Embryonic facial prominence (tissue), 1 donor: ENCODE results near the gene NDUFAF4.

Experiments
- DNase-seq: peaks from one replicate; pipeline ENCODE4 v3.0.0-alpha.2; 2016; ENCODE audit errors: extremely low spot score

Gene NDUFAF4

GRCh38 chr6:96897396-96898240 is at the start of gene NDUFAF4:
Gene NDUFAF4, minus strand, starts transcription at chr6:96897891. Its CDS starts 90 bp downstream, at chr6:96897801.
- DNase-seq = peak; percentile 76

GRCh38 chr6:96947055-96947454 is 49.4 kb upstream of the NDUFAF4 start:
- DNase-seq = no peak

GRCh38 chr6:96943555-96944215 is 46.0 kb upstream of the NDUFAF4 start:
- no peak for DNase-seq

- DNase-seq = no peak
These were observed 45.0 kb upstream of the NDUFAF4 start for GRCh38 chr6:96942676-96943075.

- DNase-seq = no peak
These were observed 42.6 kb upstream of the NDUFAF4 start for GRCh38 chr6:96940322-96940721.

- DNase-seq = no peak
These were observed 41.5 kb upstream of the NDUFAF4 start for GRCh38 chr6:96939007-96939805.

- DNase-seq = no peak
These were observed 36.4 kb upstream of the NDUFAF4 start for GRCh38 chr6:96934087-96934486.

GRCh38 chr6:96931198-96931597 is 33.5 kb upstream of the NDUFAF4 start:
- DNase-seq = no peak

- DNase-seq = no peak
These were observed 32.0 kb upstream of the NDUFAF4 start for GRCh38 chr6:96929741-96930140.

- no peak for DNase-seq
These were observed 30.0 kb upstream of the NDUFAF4 start for GRCh38 chr6:96927660-96928059.

- DNase-seq = no peak
These were observed 28.7 kb upstream of the NDUFAF4 start for GRCh38 chr6:96926425-96926824.

- no peak for DNase-seq
These were observed 27.6 kb upstream of the NDUFAF4 start for GRCh38 chr6:96925290-96925687.

GRCh38 chr6:96923871-96924493 is 26.3 kb upstream of the NDUFAF4 start:
- no peak for DNase-seq

GRCh38 chr6:96923400-96923799 is 25.7 kb upstream of the NDUFAF4 start:
- DNase-seq = no peak

- DNase-seq = no peak
These were observed 19.4 kb upstream of the NDUFAF4 start for GRCh38 chr6:96917098-96917497.

GRCh38 chr6:96913621-96914020 is 15.9 kb upstream of the NDUFAF4 start:
- DNase-seq = no peak

GRCh38 chr6:96911751-96912150 is 14.1 kb upstream of the NDUFAF4 start:
- DNase-seq = no peak

GRCh38 chr6:96911171-96911570 is 13.5 kb upstream of the NDUFAF4 start:
- no peak for DNase-seq

GRCh38 chr6:96909811-96910210 is 12.1 kb upstream of the NDUFAF4 start:
- no peak for DNase-seq

- no peak for DNase-seq
These were observed 9.8 kb upstream of the NDUFAF4 start for GRCh38 chr6:96907498-96907897.

GRCh38 chr6:96900873-96901272 is 3.2 kb upstream of the NDUFAF4 start:
- DNase-seq = no peak

GRCh38 chr6:96899451-96899998 is 1.8 kb upstream of the NDUFAF4 start:
- no peak for DNase-seq
